SW480 (cell line): ENCODE data around the gene NUMB.

ENCODE experiments used
- DNase-seq: peaks from one replicate; pipeline ENCODE4 v3.0.0-alpha.2; 2016; ENCODE audit warnings: low spot score

The NUMB gene

DNA sequence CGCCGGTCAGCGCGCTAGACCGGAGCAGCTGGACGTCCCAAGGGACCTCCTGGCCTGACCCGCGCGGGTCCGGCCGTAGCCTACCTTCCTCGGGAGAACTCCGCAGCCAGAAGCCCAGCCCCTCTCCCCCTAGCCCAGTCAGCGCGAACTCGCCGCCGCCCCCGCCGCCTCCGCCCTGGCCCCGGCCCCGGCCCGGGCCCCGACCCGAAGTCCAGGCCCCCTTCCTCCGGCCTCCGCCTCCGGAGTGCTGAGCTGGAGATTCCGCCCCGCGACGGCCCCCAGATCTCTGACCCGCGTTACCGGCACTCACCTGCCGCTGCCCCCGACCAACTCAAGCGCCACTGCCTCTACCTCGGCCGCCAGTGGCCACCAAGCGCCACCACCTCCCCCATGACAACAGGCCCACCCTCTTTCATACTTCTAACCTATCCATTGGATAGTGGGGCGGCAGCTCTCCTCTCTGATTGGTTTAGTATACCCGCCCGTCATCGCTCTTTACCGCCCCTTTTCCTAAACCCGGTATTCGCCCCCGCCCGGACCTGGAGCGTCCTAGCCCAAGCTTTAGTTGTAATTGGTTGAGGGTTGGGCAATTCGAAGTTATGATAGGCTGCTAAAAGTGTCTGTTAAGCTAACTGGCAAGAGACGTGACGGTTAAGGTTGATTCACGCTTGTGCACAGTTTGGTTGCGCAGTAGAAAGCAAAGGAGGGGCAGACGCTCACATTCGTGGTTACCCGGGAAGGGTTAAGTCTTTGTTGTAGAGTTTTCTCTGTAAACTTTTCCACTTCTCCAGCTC is at the start of gene NUMB:
Gene NUMB, minus strand, starts transcription at position 364 of the 794 bp plus-strand sequence. CDS start 102,795 bp downstream, outside the sequence.
- peak; percentile 100 for DNase-seq

DNA sequence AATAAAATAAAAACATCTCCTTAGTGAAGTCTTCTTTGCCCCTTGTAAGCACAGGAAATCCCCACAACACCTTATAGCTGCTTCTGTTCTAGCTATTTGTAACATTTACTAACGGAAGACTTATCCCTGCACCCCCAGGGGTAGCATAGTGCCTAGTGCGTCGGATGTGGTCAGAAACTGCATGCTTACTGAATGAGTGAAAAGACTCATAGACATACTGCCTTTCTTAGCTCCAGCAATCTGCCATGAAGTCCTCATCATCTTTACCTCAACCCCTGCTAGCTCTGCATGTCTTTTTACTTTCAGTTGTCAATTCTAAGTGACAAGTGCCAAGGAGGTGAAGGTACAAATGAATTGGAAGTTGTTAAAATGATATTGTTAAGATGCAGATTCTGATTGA is 45.3 kb upstream of the NUMB start:
- DNase-seq = no peak

- no peak for DNase-seq
Observed at GRCh38 chr14:73502017-73502619, 43.8 kb upstream of the NUMB start.

GRCh38 chr14:73500360-73500759 is 42.0 kb upstream of the NUMB start:
- peak; percentile 44 for DNase-seq

DNA sequence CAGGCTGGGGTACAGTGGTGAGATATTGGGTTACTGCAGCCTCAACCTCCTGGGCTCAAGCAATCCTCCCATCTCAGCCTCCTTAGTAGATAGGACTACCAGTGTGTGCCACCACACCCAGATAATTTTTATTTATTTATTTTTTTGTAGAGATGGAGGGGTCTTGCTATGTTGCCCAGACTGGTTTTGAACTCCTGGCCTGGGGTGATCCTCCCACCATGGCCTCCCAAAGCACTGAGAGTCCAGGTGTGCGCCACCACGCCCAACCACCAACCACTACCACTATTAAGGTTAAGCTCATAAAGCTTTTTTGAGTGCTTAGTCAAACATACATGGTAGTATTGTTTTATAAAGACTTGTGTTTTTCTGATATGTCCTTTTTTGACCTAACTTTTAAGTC is 36.2 kb upstream of the NUMB start:
- no peak for DNase-seq

- DNase-seq = no peak
Observed at GRCh38 chr14:73492670-73493069, 34.3 kb upstream of the NUMB start.

- DNase-seq = no peak
Observed at GRCh38 chr14:73492043-73492552, 33.8 kb upstream of the NUMB start.

GRCh38 chr14:73491256-73492042 is 33.1 kb upstream of the NUMB start:
- DNase-seq = peak; percentile 78

- DNase-seq = no peak
Observed at GRCh38 chr14:73489481-73490175, 31.3 kb upstream of the NUMB start.

DNA sequence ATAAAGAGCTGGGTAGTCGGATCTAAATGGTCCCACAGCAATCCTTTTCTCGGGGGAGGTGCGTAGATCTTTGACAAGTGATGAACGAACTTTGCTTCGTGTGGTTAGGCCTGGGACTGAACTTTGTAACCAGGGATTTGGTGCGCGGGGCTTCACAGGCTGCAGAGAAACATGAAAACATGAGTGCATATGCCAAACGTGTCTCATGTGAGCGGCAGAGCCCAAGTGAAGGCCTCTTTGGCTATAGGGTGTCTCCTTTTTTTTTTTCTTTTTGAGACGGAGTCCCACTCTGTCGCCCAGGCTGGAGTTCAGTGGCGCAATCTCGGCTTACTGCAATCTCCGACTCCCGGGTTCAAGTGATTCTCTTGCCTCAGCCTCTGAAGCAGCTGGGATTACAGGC is 20.3 kb upstream of the NUMB start:
- DNase-seq = no peak

- DNase-seq = no peak
Observed at GRCh38 chr14:73477618-73478266, 19.4 kb upstream of the NUMB start.

DNA sequence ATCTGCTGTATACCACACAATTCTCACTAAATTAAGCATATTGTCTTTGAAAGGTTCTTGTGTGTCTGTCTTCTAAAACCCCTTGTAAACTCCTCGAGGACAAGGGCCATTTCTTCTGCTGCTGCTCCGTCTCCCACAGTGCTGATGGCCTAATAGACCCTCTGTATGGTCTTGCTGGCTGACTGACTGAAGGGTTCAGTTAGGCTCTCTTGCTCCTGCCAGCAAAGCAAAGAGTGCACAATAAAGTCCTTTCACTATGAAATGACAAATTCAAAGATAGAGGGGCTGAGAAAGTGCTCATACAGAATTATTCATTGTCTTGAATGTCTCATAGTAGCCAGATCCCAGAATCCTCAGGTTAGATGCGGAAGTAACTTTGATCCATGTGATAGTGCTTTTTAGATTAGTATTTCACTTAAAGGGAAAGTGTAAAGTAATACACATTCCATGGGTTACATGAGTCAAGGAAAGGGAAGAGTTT is 18.1 kb upstream of the NUMB start:
- no peak for DNase-seq

GRCh38 chr14:73474952-73475351 is 16.6 kb upstream of the NUMB start:
- no peak for DNase-seq

GRCh38 chr14:73472185-73473114 is 14.1 kb upstream of the NUMB start:
- peak; percentile 79 for DNase-seq

DNA sequence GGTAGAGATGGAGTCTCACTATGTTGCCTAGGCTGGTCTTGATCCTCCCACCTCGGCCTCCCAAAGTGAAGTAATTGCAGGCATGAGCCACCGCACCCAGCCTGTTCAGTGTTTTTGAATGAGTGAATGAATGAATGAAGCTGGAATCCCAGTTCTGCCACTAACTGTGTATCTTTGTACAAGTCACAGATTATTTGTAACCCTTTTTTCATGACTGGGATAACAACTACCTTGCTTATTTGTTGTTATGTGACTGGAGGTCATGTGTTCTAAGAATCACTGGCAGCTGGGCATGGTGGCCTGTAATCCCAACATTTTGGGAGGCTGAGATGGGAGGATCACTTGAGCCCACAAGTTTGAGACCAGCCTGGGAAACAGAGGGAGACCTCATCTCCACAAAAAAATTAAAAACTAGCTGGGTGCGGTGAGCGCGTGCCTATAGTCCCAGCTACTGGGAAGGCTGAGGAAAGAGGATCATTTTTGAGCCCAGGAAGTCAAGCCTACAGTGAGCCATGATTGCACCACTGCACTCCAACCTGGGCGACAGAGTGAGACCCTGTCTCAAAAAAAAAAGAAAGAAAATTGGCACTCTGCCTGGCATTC is 13.3 kb upstream of the NUMB start:
- no peak for DNase-seq

DNA sequence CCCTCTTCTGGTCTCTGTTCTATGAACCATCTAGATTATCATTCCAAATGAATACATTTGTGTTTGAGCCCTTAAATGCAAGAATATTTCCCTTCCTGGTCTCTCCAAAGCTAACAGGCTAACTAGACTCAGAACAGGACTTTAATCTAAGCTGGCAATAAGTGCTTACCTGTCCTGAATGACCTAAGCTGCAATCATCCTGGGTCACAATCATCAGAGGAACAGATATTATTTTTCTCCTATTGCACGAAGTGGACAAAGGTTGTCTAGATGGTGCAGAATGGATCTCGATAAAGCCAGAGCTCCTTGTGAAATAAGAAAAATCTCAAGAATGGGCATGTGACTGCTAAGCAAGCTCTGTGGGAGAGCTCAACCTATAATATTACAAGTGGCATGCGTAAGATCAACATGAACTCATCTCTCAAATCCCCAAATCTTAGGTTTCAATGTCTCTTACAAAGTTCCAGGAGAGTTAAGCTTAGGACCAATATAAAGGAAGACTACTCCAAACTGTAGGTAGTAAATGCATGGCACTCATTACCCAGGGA is 10.6 kb upstream of the NUMB start:
- DNase-seq = no peak

DNA sequence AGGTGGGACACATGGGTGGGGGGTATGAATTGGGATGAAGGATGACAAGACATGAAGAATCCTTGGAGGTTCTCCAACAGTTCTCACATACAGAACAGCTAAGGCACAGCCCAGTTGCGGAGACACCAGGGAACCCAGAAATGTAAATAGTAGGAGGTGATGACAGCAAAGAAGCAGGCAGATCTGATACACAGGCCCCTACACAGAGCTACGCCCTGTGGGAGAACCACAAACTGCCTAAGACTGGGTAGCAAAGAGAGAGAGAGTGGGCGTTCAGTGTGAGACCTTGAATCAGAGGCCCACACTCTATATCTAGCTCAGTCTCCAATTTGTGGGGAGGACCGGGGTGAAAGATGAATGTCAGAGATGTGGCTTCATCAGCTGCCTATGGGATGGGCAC is 9.5 kb upstream of the NUMB start:
- no peak for DNase-seq

GRCh38 chr14:73467377-73467776 is 9.0 kb upstream of the NUMB start:
- DNase-seq = no peak

GRCh38 chr14:73466861-73467260 is 8.5 kb upstream of the NUMB start:
- DNase-seq = no peak
